Caco-2 (cell line): Measurements from ENCODE around the gene PIAS1. TPM values are rescaled to one million over a fixed set of nuclear protein-coding genes. Genes with fewer than 3 reads are reported as not detected.

Experiments used
- BruUV-seq: library from RNA; stranded (reverse); fragments of 400-500 nt; replicated peaks from 2 replicates; lab custom pipeline; 2021; lab: Mats Ljungman, UMichigan
- CTCF ChIA-PET: fragments of 300-600 bp; sonication (Branson Sonifier 250); formaldehyde crosslinking; loops from one replicate; lab custom pipeline; 2022; ENCODE audit warnings: antibody characterized with exemption; lab: Charles Lee
- POLR2A ChIA-PET: fragments of 300-600 bp; sonication (Branson Sonifier 250); formaldehyde crosslinking; loops from one replicate; lab custom pipeline; 2022; ENCODE audit warnings: antibody characterized with exemption; lab: Charles Lee
- DNase-seq, 2 experiments: peaks; one replicate each; pipeline versions ENCODE4 v3.0.0 to v3.0.0-alpha.2; 2020 to 2022
- H3K27me3 ChIP-seq: replicated peaks from 2 replicates; pipeline ENCODE4 v1.6.0; 2011; ENCODE audit warnings: low read length; ENCODE audit not compliant: control insufficient read depth, insufficient read depth
- H3K36me3 ChIP-seq: 2 replicates; pipeline ENCODE4 v1.5.1; 2011; ENCODE audit warnings: low read length; ENCODE audit not compliant: control insufficient read depth, insufficient read depth
- H3K4me1 ChIP-seq: fragments of 250-450 bp; sonication (Bioruptor Pico); 2 replicates; pipeline ENCODE4 v1.5.1; 2020; ENCODE audit warnings: mild to moderate bottlenecking
- H3K4me3 ChIP-seq: 2 replicates; pipeline ENCODE4 v1.5.1; 2011; ENCODE audit warnings: low read depth, mild to moderate bottlenecking, control low read depth, low read length
- H3K9me3 ChIP-seq: fragments of 250-450 bp; sonication (Bioruptor Pico); 2 replicates; pipeline ENCODE4 v1.5.1; 2020; ENCODE audit warnings: mild to moderate bottlenecking, moderate library complexity
- H3K27ac Mint-ChIP-seq: one replicate; pipeline ENCODE4 v1.8.0; 2022; ENCODE audit warnings: mixed read lengths; ENCODE audit not compliant: unreplicated experiment
- H3K27me3 Mint-ChIP-seq: one replicate; pipeline ENCODE4 v1.8.0; 2022; ENCODE audit warnings: mixed read lengths; ENCODE audit not compliant: insufficient read depth, unreplicated experiment
- H3K36me3 Mint-ChIP-seq: one replicate; pipeline ENCODE4 v1.8.0; 2022; ENCODE audit warnings: mild to moderate bottlenecking, mixed read lengths; ENCODE audit not compliant: insufficient read depth, unreplicated experiment
- H3K4me1 Mint-ChIP-seq: one replicate; pipeline ENCODE4 v1.8.0; 2022; ENCODE audit warnings: low read depth, mixed read lengths; ENCODE audit not compliant: unreplicated experiment
- H3K4me3 Mint-ChIP-seq: one replicate; pipeline ENCODE4 v1.8.0; 2022; ENCODE audit warnings: mild to moderate bottlenecking, moderate library complexity, mixed read lengths; ENCODE audit not compliant: unreplicated experiment
- H3K9me3 Mint-ChIP-seq: one replicate; pipeline ENCODE4 v1.8.0; 2022; ENCODE audit warnings: mixed read lengths; ENCODE audit not compliant: unreplicated experiment
- CTCF ChIP-seq, 2 experiments: fragments of 200-600 bp in 1 of 2; IDR thresholded peaks; 1 replicate in 1 of 2; 2 replicates in 1 of 2; pipeline versions ENCODE4 v1.5.1 to v1.8.0; 2011 to 2022; ENCODE audit warnings: antibody characterized with exemption in 1 of 2, control low read depth in 1 of 2, inconsistent platforms in 1 of 2, low read depth in 1 of 2, low read length in 1 of 2, mild to moderate bottlenecking in 1 of 2, moderate library complexity in 1 of 2; ENCODE audit not compliant: insufficient read depth in 1 of 2, severe bottlenecking in 1 of 2, unreplicated experiment in 1 of 2
- intact Hi-C: fragments of 100-400 bp; cut with micrococcal nuclease; formaldehyde crosslinking; loops from one replicate; pipeline ENCODE4 v1.10.0; 2022; ENCODE audit not compliant: unreplicated experiment
- total RNA-seq: library from RNA; stranded (reverse); gene quantifications from 2 replicates; pipeline ENCODE4 v1.2.3, GENCODE V29; 2022

Gene PIAS1
- total RNA-seq, 1 experiment from 2014 or later, result 48.0 TPM

GRCh38 chr15:68042855-68043222 is 11.3 kb upstream of the PIAS1 start:
- no peaks in the 10 kb centered on the region for H3K36me3 ChIP-seq
- TF ChIP-seq CTCF (IDR thresholded peaks at IDR 0.05; ENCODE audit: insufficient read depth in 1 of 2, low read depth in 1 of 2, low read length in 1 of 2, severe bottlenecking in 1 of 2, unreplicated experiment in 1 of 2), result no peak
- intact Hi-C loops, result no loop called here
- H3K4me3 ChIP-seq, result no peak overlapping the region
- no TSS peak for BruUV-seq
- H3K9me3 ChIP-seq, result peaks cover 11% of the 10 kb centered on the region; the same call in 1 of the 2 replicates
- Mint-ChIP-seq H3K4me1 (peaks cover 9% of the 10 kb centered on the region), H3K27me3 (no peaks in the 10 kb centered on the region), H3K27ac (no peak overlapping the region), H3K9me3 (peaks cover 29% of the 10 kb centered on the region), H3K36me3 (no peaks in the 10 kb centered on the region), H3K4me3 (no peak overlapping the region)
- CTCF ChIA-PET, result no interaction called here
- no peaks in the 10 kb centered on the region for H3K27me3 ChIP-seq
- DNase-seq, result no peak
- POLR2A ChIA-PET, result no interaction called here
- peaks cover 15% of the 10 kb centered on the region for H3K4me1 ChIP-seq

- Histone ChIP-seq H3K9me3 (peaks cover 3% of the 10 kb centered on the region; the same call in 1 of the 2 replicates), H3K4me1 (peaks cover 16% of the 10 kb centered on the region), H3K36me3 (no peaks in the 10 kb centered on the region), H3K4me3 (no peak overlapping the region), H3K27me3 (no peaks in the 10 kb centered on the region)
- CTCF ChIA-PET, result no interaction called here
- intact Hi-C loops, result no loop called here
- POLR2A ChIA-PET, result no interaction called here
- Mint-ChIP-seq H3K4me3 (no peak overlapping the region), H3K4me1 (peaks cover 9% of the 10 kb centered on the region), H3K9me3 (peaks cover 10% of the 10 kb centered on the region), H3K36me3 (no peaks in the 10 kb centered on the region), H3K27ac (no peak overlapping the region), H3K27me3 (no peaks in the 10 kb centered on the region)
- TF ChIP-seq CTCF (IDR thresholded peaks at IDR 0.05; ENCODE audit: insufficient read depth in 1 of 2, low read depth in 1 of 2, low read length in 1 of 2, severe bottlenecking in 1 of 2, unreplicated experiment in 1 of 2), result no peak
- no TSS peak for BruUV-seq
- DNase-seq, result no peak
Measured at GRCh38 chr15:68045289-68046265, 8.5 kb upstream of the PIAS1 start.

GRCh38 chr15:68047826-68048225 is 6.3 kb upstream of the PIAS1 start:
- no peaks in the 10 kb centered on the region for H3K27me3 Mint-ChIP-seq
- POLR2A ChIA-PET, result no interaction called here
- TF ChIP-seq CTCF (IDR thresholded peaks at IDR 0.05; ENCODE audit: insufficient read depth in 1 of 2, low read depth in 1 of 2, low read length in 1 of 2, severe bottlenecking in 1 of 2, unreplicated experiment in 1 of 2), result no peak
- peaks cover 8% of the 10 kb centered on the region for H3K9me3 Mint-ChIP-seq
- no peaks in the 10 kb centered on the region for H3K36me3 ChIP-seq
- peaks cover 3% of the 10 kb centered on the region; the same call in 1 of the 2 replicates for H3K9me3 ChIP-seq
- H3K4me3 Mint-ChIP-seq, result no peak overlapping the region
- no peak overlapping the region for H3K27ac Mint-ChIP-seq
- intact Hi-C loops, result no loop called here
- H3K36me3 Mint-ChIP-seq, result no peaks in the 10 kb centered on the region
- CTCF ChIA-PET, result no interaction called here
- H3K4me1 Mint-ChIP-seq, result peaks cover 17% of the 10 kb centered on the region
- no peaks in the 10 kb centered on the region for H3K27me3 ChIP-seq
- BruUV-seq, result no TSS peak
- H3K4me1 ChIP-seq, result peaks cover 24% of the 10 kb centered on the region
- no peak for DNase-seq
- no peak overlapping the region for H3K4me3 ChIP-seq
